ENCODE measurements around the gene GTF3C1.
A peak's percentile ranks its signal among the peaks of the same experiment; 100 is the strongest.

GTF3C1 gene

DNA sequence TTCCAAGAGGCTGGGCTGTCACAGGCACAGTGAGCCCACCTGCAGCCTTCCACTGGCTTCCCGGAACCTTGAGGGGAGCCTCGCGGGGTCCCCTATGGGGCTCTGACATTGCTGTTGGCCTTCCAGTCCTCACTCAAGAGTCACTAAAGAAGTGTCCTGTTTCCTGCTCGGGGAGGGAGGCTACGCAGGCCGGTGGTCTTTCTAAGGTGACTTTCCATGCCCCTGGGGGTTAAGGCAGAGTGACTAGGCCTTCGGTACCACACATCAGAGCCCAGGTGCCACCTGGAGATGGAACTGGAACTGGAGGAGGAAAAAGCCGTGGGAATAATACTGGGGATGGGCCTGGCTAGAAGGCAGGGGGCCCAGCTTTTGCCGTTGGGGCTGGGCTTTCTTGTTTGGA, 75.7 kb downstream of the GTF3C1 start:
- H3K4me3 ChIP-seq: no peak overlapping the region
- H3K27ac ChIP-seq: no peak overlapping the region
- TF ChIP-seq, protein P1, sequence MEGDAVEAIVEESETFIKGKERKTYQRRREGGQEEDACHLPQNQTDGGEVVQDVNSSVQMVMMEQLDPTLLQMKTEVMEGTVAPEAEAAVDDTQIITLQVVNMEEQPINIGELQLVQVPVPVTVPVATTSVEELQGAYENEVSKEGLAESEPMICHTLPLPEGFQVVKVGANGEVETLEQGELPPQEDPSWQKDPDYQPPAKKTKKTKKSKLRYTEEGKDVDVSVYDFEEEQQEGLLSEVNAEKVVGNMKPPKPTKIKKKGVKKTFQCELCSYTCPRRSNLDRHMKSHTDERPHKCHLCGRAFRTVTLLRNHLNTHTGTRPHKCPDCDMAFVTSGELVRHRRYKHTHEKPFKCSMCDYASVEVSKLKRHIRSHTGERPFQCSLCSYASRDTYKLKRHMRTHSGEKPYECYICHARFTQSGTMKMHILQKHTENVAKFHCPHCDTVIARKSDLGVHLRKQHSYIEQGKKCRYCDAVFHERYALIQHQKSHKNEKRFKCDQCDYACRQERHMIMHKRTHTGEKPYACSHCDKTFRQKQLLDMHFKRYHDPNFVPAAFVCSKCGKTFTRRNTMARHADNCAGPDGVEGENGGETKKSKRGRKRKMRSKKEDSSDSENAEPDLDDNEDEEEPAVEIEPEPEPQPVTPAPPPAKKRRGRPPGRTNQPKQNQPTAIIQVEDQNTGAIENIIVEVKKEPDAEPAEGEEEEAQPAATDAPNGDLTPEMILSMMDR (IDR thresholded peaks at IDR 0.05): no peak
- no peak for DNase-seq (ENCODE audit: low spot score)

DNA sequence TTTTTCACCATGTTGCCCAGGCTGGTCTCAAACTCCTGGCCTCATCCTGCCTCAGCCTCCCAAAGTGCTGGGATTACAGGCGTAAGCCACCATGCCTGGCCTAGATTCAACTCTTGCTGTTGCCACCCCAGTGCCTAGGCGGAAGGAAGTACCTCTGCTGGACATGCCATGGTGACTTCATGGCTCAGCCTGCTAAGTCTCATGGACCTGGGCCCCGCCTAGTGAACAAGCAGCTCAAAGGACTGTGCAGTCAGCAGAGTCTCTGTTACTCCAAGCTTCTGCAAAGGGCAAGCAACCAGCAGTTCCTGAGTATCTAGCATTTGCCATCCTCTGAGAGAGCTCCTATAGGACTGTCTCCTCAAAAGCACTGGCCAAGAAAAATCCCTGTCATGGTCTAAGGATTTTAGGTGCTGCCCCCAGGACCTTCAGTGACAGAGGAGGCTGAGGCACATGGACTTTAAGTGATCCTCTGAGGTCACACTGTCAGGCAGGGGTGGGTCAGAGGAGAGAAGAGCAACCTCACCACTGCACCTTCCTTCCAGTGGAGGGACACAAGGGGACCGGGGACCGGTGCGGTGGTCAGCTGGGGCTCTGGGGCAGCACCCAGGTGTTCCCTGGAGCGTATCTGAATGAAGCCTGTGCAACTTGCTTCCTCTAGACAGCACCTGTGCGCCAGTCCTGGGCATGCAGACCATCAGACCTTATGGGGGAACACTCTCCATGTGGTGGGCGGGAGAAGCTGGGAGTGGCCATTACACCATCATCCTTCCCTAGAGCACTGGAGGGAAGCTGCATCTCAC, 76.4 kb downstream of the GTF3C1 start:
- Histone ChIP-seq H3K4me3 (no peak overlapping the region), H3K27ac (no peak overlapping the region)
- no peak for DNase-seq (ENCODE audit: low spot score)
- TF ChIP-seq, protein P1 (IDR thresholded peaks at IDR 0.05): no peak

DNA sequence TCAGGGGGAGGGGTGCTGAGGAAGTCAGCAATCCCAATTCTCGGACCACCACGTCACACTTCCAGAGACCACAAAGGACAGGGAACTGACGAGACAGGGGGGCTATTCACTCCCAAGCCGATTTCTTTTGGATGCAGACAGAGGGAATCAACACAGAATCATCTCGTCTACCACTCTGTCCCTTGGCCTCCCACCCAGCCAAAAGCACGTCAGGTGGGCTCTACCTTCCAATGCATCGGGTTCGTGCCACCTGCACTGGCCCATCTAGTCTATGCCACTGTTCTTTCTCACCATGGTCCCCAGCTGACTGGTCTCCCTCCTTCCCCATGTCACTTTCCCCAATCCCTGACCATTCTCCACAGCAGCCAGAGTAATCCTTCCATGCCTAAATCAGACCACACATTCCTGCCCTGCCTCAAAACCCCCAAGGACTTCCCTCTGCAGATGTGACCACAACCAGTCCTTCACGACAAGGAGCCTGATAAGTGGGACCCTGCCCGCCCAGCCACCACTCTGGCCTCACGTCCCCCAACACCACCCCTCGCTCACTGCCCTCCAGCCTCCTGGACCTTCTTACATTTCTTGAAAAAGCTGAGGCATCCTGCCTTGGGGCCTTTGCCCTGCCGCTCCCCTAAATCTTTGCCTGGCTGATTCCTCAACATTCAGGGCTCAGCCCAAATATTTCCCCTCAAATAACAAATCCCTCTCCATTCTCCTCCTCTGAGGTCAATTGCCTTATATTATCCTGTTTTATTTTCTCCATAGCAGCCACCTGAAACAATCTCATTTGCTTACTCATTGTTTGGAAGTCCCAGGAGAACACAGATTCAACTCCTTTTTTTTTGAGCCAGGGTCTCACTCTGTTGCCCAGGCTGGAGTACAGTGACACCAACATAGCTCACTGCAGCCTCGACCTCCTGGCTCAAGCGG, 77.4 kb downstream of the GTF3C1 start:
- H3K27ac ChIP-seq: no peak overlapping the region
- no peak for DNase-seq (ENCODE audit: low spot score)
- TF ChIP-seq, protein P1 (IDR thresholded peaks at IDR 0.05): no peak

DNA sequence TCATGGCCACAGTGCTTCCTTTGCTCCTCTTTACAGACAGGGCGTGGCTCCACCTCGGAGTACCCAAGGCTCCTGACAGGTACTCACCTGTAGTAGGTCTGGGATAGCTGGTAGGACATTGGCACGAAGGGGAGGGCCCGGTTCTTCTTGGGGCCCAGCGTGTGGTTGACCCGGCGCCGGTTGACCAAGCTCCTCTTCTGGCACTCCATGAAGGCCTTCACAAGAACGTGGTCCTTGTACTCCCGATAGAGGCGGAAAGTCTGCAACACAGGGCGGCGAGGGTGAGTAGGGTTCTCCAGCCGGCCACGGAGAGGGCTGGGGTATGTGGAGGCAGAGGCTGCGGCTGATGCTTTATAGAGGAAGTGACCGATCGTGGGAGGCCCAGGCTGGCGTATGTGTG, 78.1 kb downstream of the GTF3C1 start:
- TF ChIP-seq, protein P1 (IDR thresholded peaks at IDR 0.05): no peak
- Histone ChIP-seq H3K4me3 (no peak overlapping the region), H3K27ac (no peak overlapping the region)
- DNase-seq (ENCODE audit: low spot score): no peak

More for the DNA sequence above, 77.4 kb downstream of the GTF3C1 start:
- H3K4me3 ChIP-seq: no peak overlapping the region

DNA sequence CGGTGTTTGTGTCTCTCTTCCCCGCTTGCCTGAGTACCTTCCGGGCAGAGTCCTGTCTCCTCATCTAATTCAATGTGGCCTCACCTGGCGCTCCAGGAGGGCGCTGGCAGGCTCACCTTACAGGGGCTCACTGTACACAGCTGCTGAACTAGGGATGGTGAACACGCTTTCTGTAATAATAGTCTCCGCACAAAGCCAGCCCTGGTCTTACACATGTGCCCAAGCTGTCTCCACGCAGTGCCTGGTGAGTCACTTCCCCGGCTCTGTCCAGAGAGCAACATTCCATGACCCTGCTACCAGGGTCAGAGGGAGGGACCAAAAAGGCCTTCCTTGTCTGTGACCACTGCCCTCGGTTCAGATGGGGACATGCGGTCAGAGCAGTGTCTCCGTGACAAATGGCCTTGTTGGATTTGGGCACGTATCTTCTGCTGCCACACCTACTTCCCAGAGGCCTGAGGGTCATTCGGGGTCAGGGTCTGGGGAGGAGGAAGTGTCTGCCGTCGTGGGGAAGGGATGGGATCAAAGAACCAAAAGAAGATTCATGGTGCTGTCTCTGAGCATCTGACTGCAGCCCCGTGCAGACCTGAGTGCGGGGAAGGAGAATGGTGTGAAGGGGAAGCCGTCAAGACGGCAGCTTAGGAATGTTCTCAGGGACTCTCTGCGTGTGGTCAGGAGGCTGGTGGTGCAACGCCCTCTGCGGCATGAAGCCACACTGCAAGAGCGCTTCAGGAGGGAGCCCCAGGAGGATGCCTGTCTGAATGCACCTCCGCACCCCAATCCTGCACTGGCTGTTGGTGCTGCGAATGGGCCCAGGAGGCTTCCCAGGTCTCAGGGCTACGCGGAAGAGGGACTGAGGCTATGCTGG, 78.9 kb downstream of the GTF3C1 start:
- TF ChIP-seq, protein P1 (IDR thresholded peaks at IDR 0.05): no peak
- no peak for DNase-seq (ENCODE audit: low spot score)
- Histone ChIP-seq H3K4me3 (no peak overlapping the region), H3K27ac (peak overlapping the region in 1 of 2 donors; percentile 11)

DNA sequence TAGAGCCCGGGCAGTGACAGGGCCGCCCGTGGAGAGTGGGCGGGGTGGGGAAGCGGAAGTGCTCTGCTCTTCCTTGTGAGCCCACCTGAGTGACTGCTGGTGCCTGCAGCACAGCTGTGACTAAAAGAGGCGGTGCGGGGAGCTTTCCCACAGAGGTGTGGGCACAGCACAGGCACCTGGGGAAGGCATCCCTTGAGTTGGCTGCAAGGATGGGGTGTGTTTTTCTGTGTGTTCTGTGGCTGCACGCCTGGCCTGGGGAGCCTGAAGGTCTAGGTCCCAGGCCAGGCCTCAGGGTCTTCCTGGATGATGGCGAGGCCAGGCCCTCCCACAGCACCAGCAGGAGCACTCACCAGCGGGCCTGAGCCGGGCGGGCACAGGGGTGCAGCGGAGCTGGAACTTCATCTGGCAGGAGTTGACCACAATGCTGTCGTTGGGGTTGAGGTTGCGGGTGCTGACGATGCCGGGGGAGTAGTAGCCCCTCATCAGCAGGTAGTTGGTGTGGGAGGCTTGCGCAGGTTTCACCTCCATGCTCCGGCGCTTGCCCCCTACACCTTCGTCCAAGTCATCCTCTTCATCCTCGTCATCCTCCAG, 80.7 kb downstream of the GTF3C1 start:
- no peak overlapping the region for H3K4me3 ChIP-seq
- DNase-seq (ENCODE audit: low spot score): no peak
- TF ChIP-seq, protein P1 (IDR thresholded peaks at IDR 0.05): no peak
- H3K27ac ChIP-seq: no peak overlapping the region
